ENCODE results near the gene STK32C.

GRCh38 chr10:132178046-132178445 lies 129.7 kb downstream of the STK32C start:
- no peak for TF ChIP-seq CTCF (IDR thresholded peaks at IDR 0.05 in 8 of 11, conservative IDR thresholded peaks at IDR 0.05 in 3 of 11)
- no peak for TF ChIP-seq POLR2A (IDR thresholded peaks at IDR 0.05)
- no peak for TF ChIP-seq POLR2AphosphoS5 (IDR thresholded peaks at IDR 0.05)

Data from spleen (tissue), 7 donors.